NCI-H510A (cell line): ENCODE results near the gene PPP1R13B.

ENCODE experiments used
- DNase-seq: peaks from one replicate; lab custom pipeline; 2025; lab: John Stamatoyannopoulos, UW

Gene PPP1R13B

GRCh38 chr14:103880348-103881267 lies 33.2 kb upstream of the PPP1R13B start:
- DNase-seq, result no peak

GRCh38 chr14:103879570-103880347 lies 32.4 kb upstream of the PPP1R13B start:
- DNase-seq, result no peak

GRCh38 chr14:103879118-103879569 lies 31.8 kb upstream of the PPP1R13B start:
- no peak for DNase-seq

- DNase-seq, result no peak
Measured at GRCh38 chr14:103878180-103878579, 30.8 kb upstream of the PPP1R13B start.

- no peak for DNase-seq
Measured at GRCh38 chr14:103875010-103875409, 27.6 kb upstream of the PPP1R13B start.

- DNase-seq, result no peak
Measured at GRCh38 chr14:103872481-103873113, 25.2 kb upstream of the PPP1R13B start.

- no peak for DNase-seq
Measured at GRCh38 chr14:103871596-103872480, 24.5 kb upstream of the PPP1R13B start.

GRCh38 chr14:103870891-103871595 lies 23.7 kb upstream of the PPP1R13B start:
- no peak for DNase-seq

- DNase-seq, result no peak
Measured at GRCh38 chr14:103870144-103870876, 22.9 kb upstream of the PPP1R13B start.

GRCh38 chr14:103869406-103870143 lies 22.2 kb upstream of the PPP1R13B start:
- DNase-seq, result no peak

- DNase-seq, result no peak
Measured at GRCh38 chr14:103868242-103868897, 21.0 kb upstream of the PPP1R13B start.

GRCh38 chr14:103867523-103867953 lies 20.2 kb upstream of the PPP1R13B start:
- peak; percentile 44 for DNase-seq

- DNase-seq, result no peak
Measured at GRCh38 chr14:103867020-103867419, 19.6 kb upstream of the PPP1R13B start.

- no peak for DNase-seq
Measured at GRCh38 chr14:103863245-103863644, 15.9 kb upstream of the PPP1R13B start.

GRCh38 chr14:103862393-103862782 lies 15.0 kb upstream of the PPP1R13B start:
- no peak for DNase-seq

GRCh38 chr14:103861413-103862392 lies 14.3 kb upstream of the PPP1R13B start:
- no peak for DNase-seq

GRCh38 chr14:103859416-103860202 lies 12.2 kb upstream of the PPP1R13B start:
- DNase-seq, result no peak
